ENCODE measurements around the gene TACO1.

Gene TACO1

DNA sequence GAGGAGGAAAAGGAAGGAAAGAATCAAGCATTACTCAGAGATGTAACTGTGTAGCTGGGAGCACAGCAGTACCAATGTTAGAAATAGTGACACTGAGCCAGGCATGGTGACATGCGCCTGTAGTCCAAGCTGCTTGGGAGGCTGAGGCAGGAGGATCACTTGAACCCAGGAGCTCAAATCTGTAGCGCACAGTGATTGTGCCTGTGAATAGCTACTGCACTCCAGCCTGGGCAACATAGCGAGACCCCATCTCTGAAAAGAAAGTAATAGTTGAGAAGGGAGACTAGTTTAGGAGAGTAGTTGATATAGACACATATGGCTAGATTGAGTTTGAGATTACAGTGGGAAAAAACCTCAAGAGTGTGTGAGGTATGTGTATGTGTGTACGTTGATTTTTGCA lies 39.3 kb downstream of the TACO1 start:
- DNase-seq = no peak

- peak; percentile 95 to 96 for DNase-seq
Measured at GRCh38 chr17:63641692-63642448, 41.2 kb downstream of the TACO1 start.

DNA sequence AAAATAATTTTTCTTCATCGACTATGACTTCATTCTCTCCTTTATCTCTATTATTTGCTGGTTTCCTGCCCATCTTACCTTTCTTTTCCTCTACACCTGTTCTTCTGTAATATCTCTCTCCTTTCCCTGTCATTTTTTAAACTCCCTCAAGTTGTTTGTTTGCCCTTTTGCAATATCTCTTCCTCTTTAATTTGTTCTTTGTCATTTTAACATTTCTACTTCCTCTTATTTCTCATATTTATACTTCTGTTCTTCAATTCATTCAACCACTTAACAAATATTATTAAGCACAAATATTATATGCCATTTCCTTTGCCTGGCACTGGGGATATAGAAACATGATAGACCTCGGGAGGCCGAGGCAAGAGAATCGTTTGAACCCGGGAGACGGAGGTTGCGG lies 44.2 kb downstream of the TACO1 start:
- peak in 1 of 2 donors; percentile 71 for DNase-seq

DNA sequence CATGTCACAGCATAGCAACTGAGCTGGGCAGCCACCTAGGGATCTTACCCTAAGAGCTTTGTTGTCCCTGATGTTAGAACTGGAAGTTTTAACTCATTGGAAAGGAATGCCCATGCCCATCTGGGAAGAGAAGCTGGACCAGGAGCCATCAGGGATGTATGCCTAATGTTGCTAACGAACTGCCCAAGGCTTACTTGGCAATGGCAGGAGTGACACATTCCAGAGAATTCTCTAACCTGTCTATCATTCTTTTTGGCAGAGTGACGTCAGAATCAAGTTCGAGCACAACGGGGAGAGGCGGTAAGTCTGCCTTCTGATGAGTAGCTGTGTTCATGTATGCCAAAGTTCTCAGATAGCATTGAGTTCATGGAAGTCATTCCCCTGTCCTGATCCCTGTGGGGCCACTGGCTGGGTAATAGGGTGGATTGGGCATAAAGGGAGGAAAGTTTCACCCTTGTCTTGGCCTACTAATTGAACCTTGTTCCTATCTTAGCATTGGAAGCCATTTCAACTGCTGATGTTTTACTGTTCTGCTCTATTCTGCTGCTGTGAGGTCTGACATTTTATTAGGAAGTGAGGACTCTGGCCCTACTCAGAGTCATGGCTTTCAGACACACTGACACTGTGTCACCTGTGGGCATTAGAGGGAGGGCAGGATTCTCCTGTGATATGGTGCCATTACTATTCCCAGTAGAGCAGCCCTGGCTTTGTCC lies 45.2 kb downstream of the TACO1 start:
- DNase-seq = no peak

DNA sequence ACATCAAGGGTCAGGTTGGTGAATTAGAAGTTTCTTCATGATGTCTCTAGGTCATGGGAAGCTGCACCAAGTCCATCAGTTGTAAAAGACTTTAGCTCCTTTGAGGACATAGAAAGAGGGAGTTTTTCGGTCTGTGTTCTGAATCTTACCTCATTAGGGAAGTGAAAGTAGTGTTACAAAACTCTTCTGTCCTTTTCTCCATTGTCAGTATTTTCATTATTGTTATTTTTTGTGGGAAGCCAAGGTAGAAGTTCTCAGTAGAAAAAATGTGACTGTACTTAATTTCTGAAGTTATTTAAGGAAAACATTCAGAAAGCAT lies 45.8 kb downstream of the TACO1 start:
- peak; percentile 73 to 89 for DNase-seq

GRCh38 chr17:63647065-63647725 lies 46.5 kb downstream of the TACO1 start:
- no peak for DNase-seq

DNA sequence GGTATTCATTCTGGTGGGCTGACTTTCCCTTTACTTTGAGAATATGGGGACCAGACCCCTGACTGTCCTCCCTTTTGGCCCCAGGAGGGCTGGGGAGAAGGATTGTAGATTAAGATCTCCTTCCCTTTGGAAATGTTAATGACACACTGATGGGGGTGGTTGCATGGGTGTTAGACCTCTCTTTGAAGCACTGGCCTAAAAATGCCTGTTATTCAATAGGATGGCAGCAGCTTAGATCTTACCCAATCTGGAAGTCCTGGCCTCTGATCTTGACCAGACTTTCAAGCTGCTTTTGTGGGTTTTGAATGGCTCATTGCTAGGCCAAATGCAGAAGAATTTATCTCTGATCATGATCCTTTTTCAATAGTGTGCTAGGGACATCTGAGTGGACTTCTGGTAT lies 47.2 kb downstream of the TACO1 start:
- no peak for DNase-seq

DNA sequence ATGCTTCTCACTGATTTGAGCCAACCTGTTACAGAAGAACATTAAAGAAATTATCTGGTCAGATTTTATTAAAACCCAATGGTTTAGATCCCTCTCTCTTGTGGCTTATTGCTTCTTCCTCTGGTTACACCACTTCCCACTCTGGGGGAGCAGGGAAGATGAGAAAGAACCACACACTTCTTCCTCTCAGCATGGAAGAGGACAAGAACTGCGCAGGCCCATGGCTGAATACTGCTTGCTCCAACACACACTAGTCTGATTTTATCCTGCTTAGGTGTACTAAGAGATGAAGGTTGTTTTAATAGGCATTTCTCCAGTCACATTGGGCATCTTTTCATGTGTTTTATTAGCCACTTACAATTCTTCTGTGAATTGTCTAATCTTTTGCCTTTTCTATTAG lies 49.1 kb downstream of the TACO1 start:
- peak; percentile 62 to 74 for DNase-seq

GRCh38 chr17:63652106-63652505 lies 51.4 kb downstream of the TACO1 start:
- no peak for DNase-seq

GRCh38 chr17:63653050-63653449 lies 52.4 kb downstream of the TACO1 start:
- no peak for DNase-seq

DNA sequence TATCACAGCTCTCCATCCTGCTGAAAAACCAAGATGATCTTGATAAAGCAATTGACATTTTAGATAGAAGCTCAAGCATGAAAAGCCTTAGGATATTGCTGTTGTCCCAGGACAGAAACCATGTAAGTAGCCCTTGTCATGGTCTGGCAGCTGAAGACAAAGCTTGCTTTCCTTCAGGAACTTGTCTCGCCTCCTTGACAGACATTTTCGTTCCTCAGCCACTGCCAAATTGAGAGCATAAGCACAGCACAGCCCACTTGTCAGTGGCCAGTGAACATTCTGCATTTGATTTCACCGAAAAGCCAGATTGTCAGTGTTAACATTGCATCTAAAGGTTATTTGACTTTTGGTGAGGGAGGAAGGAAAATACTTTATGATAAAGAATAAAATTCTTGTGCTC lies 57.1 kb downstream of the TACO1 start:
- no peak for DNase-seq

Data from inflammatory macrophage (primary cell).